Pancreas (tissue), 10 donors: Measurements from ENCODE around the gene ZFP92. TPM values are rescaled to one million over a fixed set of nuclear protein-coding genes. Genes with fewer than 3 reads are reported as not detected.

Experiments used
- ATAC-seq, 4 donors: fragments of 200-7000 bp; cut with Tn5 transposase; one replicate each; pipeline versions ENCODE4 v1.8.0 to v1.9.1; 2020; ENCODE audit warnings: mild to moderate bottlenecking in 4 of 4, moderate library complexity in 4 of 4
- DNase-seq, 6 donors: peaks; one replicate each; pipeline ENCODE4 v3.0.0-alpha.2; 2020
- FAIRE-seq: peaks from 2 replicates; lab custom pipeline; 2012; peaks lifted over from hg19 to GRCh38; lab: Jason Lieb, UNC
- H3K27ac ChIP-seq, 4 donors: fragments of 200-600 bp; sonication (generic); 1 replicate in 3 of 4; 2 replicates in 1 of 4; pipeline versions ENCODE4 v1.5.0 to v1.8.0; 2020
- H3K27me3 ChIP-seq, 4 donors: fragments of 200-600 bp; one replicate each; pipeline ENCODE4 v1.8.0; 2021
- H3K36me3 ChIP-seq, 3 donors: fragments of 200-600 bp; sonication (generic) in 1 of 3; one replicate each; pipeline versions ENCODE4 v1.5.0 to v1.8.0; 2020 to 2021
- H3K4me1 ChIP-seq, 3 donors: fragments of 200-600 bp; one replicate each; pipeline ENCODE4 v1.8.0; 2021
- H3K4me3 ChIP-seq, 4 donors: fragments of 200-600 bp; sonication (generic) in 2 of 4; one replicate each; pipeline versions ENCODE4 v1.5.0 to v1.8.0; 2020 to 2021
- H3K9me3 ChIP-seq, 4 donors: fragments of 200-600 bp; one replicate each; pipeline ENCODE4 v1.8.0; 2021
- CTCF ChIP-seq, 4 donors: fragments of 200-600 bp; sonication (generic) in 3 of 4; IDR thresholded peaks; one replicate each; pipeline versions ENCODE4 v1.5.0 to v1.8.0; 2021; ENCODE audit warnings: antibody characterized with exemption in 4 of 4
- WGBS, 2 donors: extraction: QIAGEN DNeasy Blood & Tissue Kit; methylation state at CpG; one replicate each; pipeline ENCODE4 v1.1.7; 2013; 5-methylcytosine and 5-hydroxymethylcytosine counted together
- intact Hi-C, 3 donors: fragments of 100-400 bp; cut with DNase I; formaldehyde crosslinking; loops; one replicate each; pipeline versions ENCODE4 v1.11.1 to v1.14.2; 2022
- polyA plus RNA-seq, 2 donors: library from polyadenylated mRNA; stranded (reverse); fragments of 200-250 nt; gene quantifications; one replicate each; pipeline ENCODE4 v1.2.3, GENCODE V29; 2013
- total RNA-seq, 6 donors: library from RNA; stranded (reverse); fragmentation: NEBNext Ultra II Directional in 4 of 6; extraction: Animal tissue kit (Norgen Biotek cat#: 25700) in 4 of 6; gene quantifications; one replicate each; pipeline versions ENCODE4 v1.2.1 to v1.2.4, GENCODE V29; 2021 to 2023
- donor health status: healthy with polysubstance abuse.
- donor health status: DM: no; HTN: no; CAD: no; lungs with moderate emphysema.
- donor health status: DM: no; HTN: no; CAD: no.
- donor health status: control.
- donor health status: control.
- donor health status: Bipolar disorder and iron deficiency.
- donor health status: DM: yes; HTN: yes; CAD: no.
- donor health status: DM: no; HTN: no; CAD: no.
- donor health status: DM: no; HTN: no; CAD: no.
- donor health status: DM: yes; HTN: yes; CAD: no.

Gene ZFP92
- total and polyA plus RNA-seq, 8 donors = 0.28 to 1.00 (median 0.41) TPM

- H3K4me3 ChIP-seq = no peak overlapping the region
- FAIRE-seq (no peak), DNase-seq (no peak), ATAC-seq (no peak)
- WGBS, 2 donors = 70 to 75% methylated on average over 21 to 23 of the region's 23 CpGs
- no peaks in the 10 kb centered on the region for H3K36me3 ChIP-seq
- peaks cover 0 to 7% (median 0%) of the 10 kb centered on the region in 4 donors for H3K27me3 ChIP-seq
- intact Hi-C loops = no loop called here
- H3K4me1 ChIP-seq = no peaks in the 10 kb centered on the region
- H3K27ac ChIP-seq = no peak overlapping the region
- no peaks in the 10 kb centered on the region for H3K9me3 ChIP-seq
- no peak for TF ChIP-seq CTCF (IDR thresholded peaks at IDR 0.05)
Measured at GRCh38 chrX:153412746-153413720, 1.8 kb downstream of the ZFP92 start.

DNA sequence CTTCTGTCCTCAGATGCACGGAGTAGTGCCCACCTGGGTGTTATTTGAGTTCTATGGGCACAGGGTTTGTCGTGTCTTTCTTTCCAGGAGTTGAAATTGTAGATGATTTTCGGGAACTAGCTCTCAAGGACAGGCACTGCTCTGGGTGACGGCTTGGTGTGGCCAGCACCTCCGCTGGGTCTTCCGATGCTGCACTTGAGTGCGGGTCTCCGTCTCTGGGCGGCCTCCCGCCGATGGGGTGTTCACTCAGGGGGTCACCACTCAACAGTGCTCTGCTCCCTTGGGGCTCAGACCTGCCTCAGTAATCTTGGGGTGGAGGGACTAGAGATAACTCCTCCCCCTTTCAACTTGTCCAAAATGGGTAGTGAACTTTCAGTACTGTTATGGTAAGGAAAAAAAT is 2.5 kb downstream of the ZFP92 start:
- Histone ChIP-seq H3K9me3 (no peaks in the 10 kb centered on the region), H3K4me1 (no peaks in the 10 kb centered on the region), H3K4me3 (no peak overlapping the region), H3K27ac (no peak overlapping the region), H3K36me3 (no peaks in the 10 kb centered on the region), H3K27me3 (peaks cover 0 to 7% (median 2%) of the 10 kb centered on the region in 4 donors)
- FAIRE-seq (no peak), DNase-seq (no peak), ATAC-seq (no peak)
- TF ChIP-seq CTCF (IDR thresholded peaks at IDR 0.05) = no peak
- 78 to 83% methylated on average over 11 of the region's 11 CpGs for WGBS, 2 donors
- intact Hi-C loops = no loop called here

GRCh38 chrX:153414856-153415510 is 3.7 kb downstream of the ZFP92 start:
- ATAC-seq (no peak), FAIRE-seq (no peak), DNase-seq (no peak)
- peaks cover 0 to 7% (median 2%) of the 10 kb centered on the region in 4 donors for H3K27me3 ChIP-seq
- intact Hi-C loops = no loop called here
- TF ChIP-seq CTCF (IDR thresholded peaks at IDR 0.05) = no peak
- no peak overlapping the region for H3K27ac ChIP-seq
- 62 to 67% methylated on average over 9 of the region's 9 CpGs for WGBS, 2 donors
- no peaks in the 10 kb centered on the region for H3K4me1 ChIP-seq
- no peaks in the 10 kb centered on the region for H3K36me3 ChIP-seq
- H3K9me3 ChIP-seq = no peaks in the 10 kb centered on the region
- no peak overlapping the region for H3K4me3 ChIP-seq

DNA sequence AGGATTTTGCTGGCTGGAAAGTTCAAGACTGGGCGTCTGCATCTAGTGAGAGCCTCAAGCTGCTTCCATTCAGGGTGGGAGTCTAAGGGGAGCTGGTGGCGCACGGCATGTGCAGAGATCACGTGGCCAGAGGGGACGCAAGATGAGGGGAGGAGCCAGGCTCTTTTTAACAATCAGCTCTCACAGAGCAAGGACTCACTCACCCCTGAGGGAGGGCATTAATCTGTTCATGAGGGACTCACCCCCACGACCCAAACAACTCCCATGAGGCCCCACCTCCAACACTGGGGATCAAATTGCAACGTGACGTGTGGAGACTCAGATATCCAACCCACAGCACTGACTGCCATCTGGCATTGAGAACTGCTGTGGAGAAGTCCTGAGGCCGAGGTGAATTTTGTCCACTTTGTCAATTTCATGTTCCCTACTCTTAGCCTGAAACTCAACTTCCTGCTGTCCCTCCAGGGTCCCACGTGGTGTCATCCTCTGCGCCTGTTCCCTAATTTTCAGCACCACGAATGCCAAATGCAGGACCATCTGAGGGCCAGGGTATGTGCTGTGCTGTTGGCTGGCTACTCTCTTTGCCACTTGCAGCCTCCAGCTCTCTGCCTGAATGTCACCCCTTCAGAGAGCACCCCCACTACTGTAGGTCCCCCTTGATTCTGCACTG is 5.6 kb downstream of the ZFP92 start:
- no peak overlapping the region for H3K27ac ChIP-seq
- DNase-seq (no peak), FAIRE-seq (no peak), ATAC-seq (no peak)
- no peaks in the 10 kb centered on the region for H3K4me1 ChIP-seq
- no peaks in the 10 kb centered on the region for H3K9me3 ChIP-seq
- H3K36me3 ChIP-seq = no peaks in the 10 kb centered on the region
- peaks cover 0 to 7% (median 2%) of the 10 kb centered on the region in 4 donors for H3K27me3 ChIP-seq
- no peak overlapping the region for H3K4me3 ChIP-seq
- 47 to 58% methylated on average over 12 of the region's 12 CpGs for WGBS, 2 donors
- intact Hi-C loops = no loop called here
- TF ChIP-seq CTCF (IDR thresholded peaks at IDR 0.05) = no peak
